GM06990 (cell line): ENCODE measurements around the gene HDAC1.
A peak's percentile ranks its signal among the peaks of the same experiment; 100 is the strongest.

Source experiments
- DNase-seq: peaks from one replicate; pipeline ENCODE4 v3.0.0-alpha.2; 2011; ENCODE audit not compliant: insufficient read length; ENCODE audit errors: extremely low read depth
- H3K27me3 ChIP-seq: replicated peaks from 2 replicates; pipeline ENCODE4 v1.6.0; 2011; ENCODE audit warnings: low read length; ENCODE audit not compliant: control insufficient read depth, insufficient read depth
- H3K36me3 ChIP-seq: 2 replicates; pipeline ENCODE4 v1.5.1; 2011; ENCODE audit warnings: low read length; ENCODE audit not compliant: control insufficient read depth, insufficient read depth
- H3K4me3 ChIP-seq: replicated peaks from 2 replicates; pipeline ENCODE4 v1.5.1; 2011; ENCODE audit warnings: low read depth, mild to moderate bottlenecking, control low read depth, low read length
- CTCF ChIP-seq: IDR thresholded peaks from 2 replicates; pipeline ENCODE4 v1.5.1; 2011; ENCODE audit warnings: low read length, control low read depth, mild to moderate bottlenecking, inconsistent platforms; ENCODE audit not compliant: insufficient read depth, poor library complexity, severe bottlenecking

Gene HDAC1

DNA sequence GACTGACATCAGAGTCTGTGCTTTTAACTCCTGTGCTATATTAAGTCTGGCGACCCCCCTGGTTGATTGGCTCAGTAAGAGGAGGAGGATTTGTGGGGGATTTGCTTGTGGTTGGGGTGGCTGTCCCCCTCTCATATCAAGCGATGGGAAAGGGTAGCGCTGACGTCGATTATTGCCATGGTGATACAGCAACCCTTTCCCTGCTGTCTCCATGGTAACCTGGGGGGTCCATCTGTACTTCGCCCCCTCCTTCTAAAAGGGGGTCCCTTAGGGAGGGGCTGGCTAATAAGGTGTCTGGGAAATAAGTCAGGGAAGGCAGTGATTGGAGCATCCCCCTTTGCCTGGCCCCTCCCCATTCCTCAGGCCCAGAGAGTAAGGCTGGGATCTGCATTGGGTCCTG, 65.7 kb downstream of the HDAC1 start:
- Histone ChIP-seq H3K27me3 (no peaks in the 10 kb centered on the region), H3K4me3 (no peak overlapping the region), H3K36me3 (no peaks in the 10 kb centered on the region; the same call in 1 of the 2 replicates)
- DNase-seq = no peak
- TF ChIP-seq CTCF = no peak

GRCh38 chr1:32358435-32358834, 66.6 kb downstream of the HDAC1 start:
- H3K27me3 ChIP-seq = no peaks in the 10 kb centered on the region
- DNase-seq = no peak
- no peak for TF ChIP-seq CTCF
- no peak overlapping the region for H3K4me3 ChIP-seq
- peaks cover 2% of the 10 kb centered on the region; the same call in 1 of the 2 replicates for H3K36me3 ChIP-seq

GRCh38 chr1:32361308-32361673, 69.4 kb downstream of the HDAC1 start:
- no peak overlapping the region for H3K4me3 ChIP-seq
- no peak for DNase-seq
- peaks cover 12% of the 10 kb centered on the region for H3K36me3 ChIP-seq
- TF ChIP-seq CTCF = no peak
- no peaks in the 10 kb centered on the region for H3K27me3 ChIP-seq

DNA sequence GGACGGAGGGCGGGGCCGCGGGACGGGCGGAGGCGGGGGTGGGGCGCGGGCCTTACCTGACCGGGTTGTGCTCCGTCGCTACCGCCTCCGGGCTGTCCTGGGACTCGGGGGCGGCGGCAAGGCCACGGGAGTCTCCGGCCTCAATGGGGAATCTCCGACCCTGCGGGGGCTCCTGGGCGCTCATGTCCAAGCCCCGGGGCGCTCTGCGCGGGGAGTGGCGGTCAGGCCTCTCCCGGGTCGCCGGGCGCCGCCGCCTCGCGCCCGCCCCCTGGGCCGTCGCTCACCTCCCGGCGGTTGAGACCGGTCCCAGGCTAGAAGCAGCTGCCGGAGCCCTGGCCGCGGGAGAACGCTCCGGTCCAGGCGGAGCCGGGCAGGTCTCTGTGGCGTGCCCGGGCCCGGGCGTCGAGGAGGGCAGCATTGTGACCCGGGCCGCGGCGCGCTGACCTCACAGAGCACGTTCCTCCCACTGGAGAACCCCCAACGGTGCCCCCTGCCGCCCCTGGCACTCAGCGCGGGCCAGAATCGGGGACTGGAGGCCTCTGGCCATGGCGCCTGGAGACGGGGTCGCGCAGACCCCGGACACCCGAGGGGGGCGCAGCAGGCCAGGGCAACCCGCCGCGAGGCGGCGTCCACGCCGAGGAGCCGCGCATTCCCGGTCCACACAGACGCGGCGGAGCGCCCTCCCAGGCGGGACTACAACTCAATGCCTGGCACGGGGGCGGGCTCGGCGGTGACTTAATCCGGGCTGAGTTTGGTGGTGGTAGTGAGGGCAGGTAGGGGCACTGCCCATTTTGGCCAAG, 70.0 kb downstream of the HDAC1 start:
- H3K36me3 ChIP-seq = peaks cover 14% of the 10 kb centered on the region
- H3K27me3 ChIP-seq = no peaks in the 10 kb centered on the region
- peak; percentile 15 for TF ChIP-seq CTCF
- H3K4me3 ChIP-seq = no peak overlapping the region
- no peak for DNase-seq

DNA sequence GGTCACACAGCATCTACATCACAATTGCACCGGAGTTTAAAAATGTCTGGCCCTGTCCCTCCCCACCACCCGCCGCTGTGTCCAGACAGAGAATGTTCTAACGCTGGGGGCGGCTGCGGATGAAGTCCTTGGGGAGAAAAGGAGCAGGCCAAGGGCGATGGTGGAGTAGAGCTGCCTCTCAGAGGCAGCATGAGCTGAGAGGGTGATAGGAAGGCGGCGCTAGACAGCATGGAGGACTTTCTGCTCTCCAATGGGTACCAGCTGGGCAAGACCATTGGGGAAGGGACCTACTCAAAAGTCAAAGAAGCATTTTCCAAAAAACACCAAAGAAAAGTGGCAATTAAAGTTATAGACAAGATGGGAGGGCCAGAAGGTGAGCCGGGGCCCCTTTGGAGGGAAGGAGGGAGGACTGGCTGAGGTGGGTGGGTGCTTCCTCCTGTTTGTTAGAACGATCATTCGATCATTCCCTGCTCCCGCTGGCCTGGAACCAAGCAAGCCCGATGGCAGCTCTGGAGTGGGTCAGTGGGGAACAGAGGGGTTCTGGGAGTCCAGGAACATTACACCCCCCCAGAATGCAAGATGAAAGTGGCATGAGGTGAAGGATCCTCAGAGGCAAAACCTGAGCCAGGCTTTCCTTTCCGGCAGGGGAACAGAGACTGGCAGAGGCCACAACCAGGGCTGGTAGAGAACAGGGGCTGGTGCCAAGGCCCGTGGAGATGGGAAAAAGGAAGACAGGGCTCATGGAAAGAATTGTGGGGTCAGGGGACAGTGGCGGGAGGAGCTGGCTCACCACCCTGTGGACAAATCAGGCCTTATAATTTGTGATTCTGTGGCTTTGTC, 70.8 kb downstream of the HDAC1 start, which contains the start of the genes FAM229A and TSSK3:
TSS of gene FAM229A (minus strand) at position 12 of the 840 bp plus-strand sequence. CDS start 394 bp downstream, outside the sequence.
TSS of gene TSSK3 (plus strand) at position 66 of the 840 bp plus-strand sequence. CDS start at position 229, 163 bp downstream.
- H3K36me3 ChIP-seq = peaks cover 14% of the 10 kb centered on the region
- no peak within 1 kb of the TSS for H3K4me3 ChIP-seq
- TF ChIP-seq CTCF = no peak
- no peaks in the 10 kb centered on the region for H3K27me3 ChIP-seq
- no peak for DNase-seq
